HG03139 (cell line): Measurements from ENCODE around the gene TUBA1A.
A peak's percentile ranks its signal among the peaks of the same experiment; 100 is the strongest.
"Not testable (repeated sequence)": the region's sequence is repeated elsewhere in the genome, so short reads cannot be mapped to it uniquely, and the experiment has no call there.

Experiments
- ATAC-seq: cut with Tn5 transposase; IDR thresholded peaks from one replicate; pipeline ENCODE4 v1.9.1; 2021; ENCODE audit not compliant: unreplicated experiment

TUBA1A gene

GRCh38 chr12:49201595-49202295, 12.9 kb upstream of the TUBA1A start:
- no peak for ATAC-seq

- ATAC-seq = no peak
Observed at GRCh38 chr12:49200919-49201594, 12.2 kb upstream of the TUBA1A start.

GRCh38 chr12:49198431-49199155, 9.7 kb upstream of the TUBA1A start:
- no peak for ATAC-seq

GRCh38 chr12:49197256-49197655, 8.4 kb upstream of the TUBA1A start:
- ATAC-seq = no peak

GRCh38 chr12:49195736-49196135, 6.9 kb upstream of the TUBA1A start:
- no peak for ATAC-seq

GRCh38 chr12:49193746-49194145, 4.9 kb upstream of the TUBA1A start:
- ATAC-seq = not testable (repeated sequence)

- not testable (repeated sequence) for ATAC-seq
Observed at GRCh38 chr12:49191498-49191897, 2.6 kb upstream of the TUBA1A start.

- no peak for ATAC-seq
Observed at GRCh38 chr12:49190974-49191373, 2.1 kb upstream of the TUBA1A start.

GRCh38 chr12:49189731-49190716, 1.1 kb upstream of the TUBA1A start:
- no peak for ATAC-seq

- ATAC-seq = peak; percentile 30
Observed at GRCh38 chr12:49188201-49188915, 522 bp downstream of the TUBA1A start.

GRCh38 chr12:49187184-49187583, 1.7 kb downstream of the TUBA1A start:
- ATAC-seq = no peak

GRCh38 chr12:49186307-49186706, 2.6 kb downstream of the TUBA1A start:
- not testable (repeated sequence) for ATAC-seq

- ATAC-seq = not testable (repeated sequence)
Observed at GRCh38 chr12:49184697-49185096, 4.2 kb downstream of the TUBA1A start.

GRCh38 chr12:49183214-49183950, 5.5 kb downstream of the TUBA1A start:
- ATAC-seq = not testable (repeated sequence)

GRCh38 chr12:49174218-49174617, 14.7 kb downstream of the TUBA1A start:
- ATAC-seq = no peak

GRCh38 chr12:49170924-49171323, 18.0 kb downstream of the TUBA1A start:
- ATAC-seq = no peak

GRCh38 chr12:49165114-49165513, 23.8 kb downstream of the TUBA1A start:
- no peak for ATAC-seq

- ATAC-seq = not testable (repeated sequence)
Observed at GRCh38 chr12:49161901-49162300, 27.0 kb downstream of the TUBA1A start.

- no peak for ATAC-seq
Observed at GRCh38 chr12:49161092-49161795, 27.6 kb downstream of the TUBA1A start.
